Esophagus muscularis mucosa (tissue), 3 donors: Measurements from ENCODE around the gene NARS2.

Experiments used
- CTCF ChIP-seq, 3 experiments: fragments of 200-600 bp in 2 of 3; fragments of 450-650 bp in 1 of 3; sonication (generic) in 2 of 3; IDR thresholded peaks; one replicate each; pipeline ENCODE4 v1.5.1; 2017 to 2019; ENCODE audit warnings: antibody characterized with exemption in 3 of 3, mild to moderate bottlenecking in 2 of 3, moderate library complexity in 1 of 3
- POLR2A ChIP-seq: fragments of 450-650 bp; IDR thresholded peaks from one replicate; pipeline ENCODE4 v1.6.1; 2017; ENCODE audit warnings: antibody characterized with exemption, moderate library complexity, mild to moderate bottlenecking, low read depth

- TF ChIP-seq CTCF (IDR thresholded peaks at IDR 0.05) (no peak), POLR2A (no peak)
Measured at GRCh38 chr11:78532991-78533390, 41.7 kb downstream of the NARS2 start.
